ENCODE data around the gene ARID4B.

ARID4B gene

GRCh38 chr1:235358899-235359298 lies 30.9 kb upstream of the ARID4B start:
- TF ChIP-seq CTCF (IDR thresholded peaks at IDR 0.05) = no peak
- DNase-seq (ENCODE audit: low spot score) = no peak
- H3K4me3 ChIP-seq = no peak overlapping the region
- H3K27ac ChIP-seq = no peak overlapping the region

GRCh38 chr1:235357485-235358373 lies 29.8 kb upstream of the ARID4B start:
- no peak overlapping the region for H3K27ac ChIP-seq
- H3K4me3 ChIP-seq = no peak overlapping the region
- TF ChIP-seq CTCF (IDR thresholded peaks at IDR 0.05) = no peak
- no peak for DNase-seq (ENCODE audit: low spot score)

- no peak for DNase-seq (ENCODE audit: low spot score)
- TF ChIP-seq CTCF (IDR thresholded peaks at IDR 0.05) = no peak
- H3K27ac ChIP-seq = no peak overlapping the region
- no peak overlapping the region for H3K4me3 ChIP-seq
Measured at GRCh38 chr1:235351898-235352297, 23.9 kb upstream of the ARID4B start.

DNA sequence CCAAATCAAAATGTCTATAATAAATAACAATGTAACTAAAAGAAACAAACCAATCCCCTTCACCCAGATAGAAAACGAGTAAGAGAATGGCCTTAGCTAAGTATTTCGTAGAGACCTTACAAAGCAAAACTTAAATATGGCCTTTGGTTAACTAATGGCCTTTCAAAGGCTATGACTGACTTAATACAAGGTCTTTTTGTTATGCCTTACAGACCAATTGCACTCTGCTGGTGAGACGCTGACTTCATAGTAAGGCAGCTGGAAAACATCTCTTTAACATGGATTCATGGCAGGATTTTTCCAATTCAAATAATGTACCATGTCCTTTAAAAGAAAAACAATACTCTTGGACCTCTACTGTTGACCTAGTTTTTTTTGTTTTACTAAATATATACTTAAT lies 23.5 kb upstream of the ARID4B start:
- DNase-seq (ENCODE audit: low spot score) = no peak
- Histone ChIP-seq H3K27ac (no peak overlapping the region), H3K4me3 (no peak overlapping the region)
- no peak for TF ChIP-seq CTCF (IDR thresholded peaks at IDR 0.05)

GRCh38 chr1:235343726-235344125 lies 15.7 kb upstream of the ARID4B start:
- no peak for DNase-seq (ENCODE audit: low spot score)
- TF ChIP-seq CTCF (IDR thresholded peaks at IDR 0.05) = no peak
- Histone ChIP-seq H3K4me3 (no peak overlapping the region), H3K27ac (no peak overlapping the region)

- TF ChIP-seq CTCF (IDR thresholded peaks at IDR 0.05) = no peak
Measured at GRCh38 chr1:235342471-235342870, 14.5 kb upstream of the ARID4B start.

GRCh38 chr1:235342039-235342438 lies 14.1 kb upstream of the ARID4B start:
- no peak for TF ChIP-seq CTCF (IDR thresholded peaks at IDR 0.05)
- H3K27ac ChIP-seq = no peak overlapping the region
- no peak for DNase-seq (ENCODE audit: low spot score)
- H3K4me3 ChIP-seq = no peak overlapping the region

More at GRCh38 chr1:235342471-235342870, 14.5 kb upstream of the ARID4B start:
- no peak for DNase-seq (ENCODE audit: low spot score)
- Histone ChIP-seq H3K4me3 (no peak overlapping the region), H3K27ac (no peak overlapping the region)

All from coronary artery (tissue), 2 donors.